Measurements from ENCODE around the gene WDR91. TPM values are rescaled to one million over a fixed set of nuclear protein-coding genes. Genes with fewer than 3 reads are reported as not detected.

Gene WDR91
- total RNA-seq, 1 donor from 2014 or later, result 9.1 TPM

Other genes starting within 250 kb of the WDR91 start
- 1.3 and 2.5 TPM in 2 replicates for gene AGBL3, start 225.0 kb downstream of the WDR91 start, total RNA-seq
- gene TMEM140, start 63.5 kb downstream of the WDR91 start, total RNA-seq, result 11.7 and 42.1 TPM in 2 replicates
- gene CYREN, start 40.8 kb downstream of the WDR91 start, total RNA-seq, result 26.7 and 29.2 TPM in 2 replicates
- not detected in 2 replicates for gene STRA8, start 22.3 kb upstream of the WDR91 start, total RNA-seq

All from glomerular endothelial cell (primary cell).